NOMO-1 treated with DMSO at 0.1 percent for 48 hours (cell line): ENCODE results near the gene NFATC1.
"Not testable (repeated sequence)": the region's sequence is repeated elsewhere in the genome, so short reads cannot be mapped to it uniquely, and the experiment has no call there.

Source experiments
- DNase-seq: peaks from one replicate; lab custom pipeline; 2025; ENCODE audit not compliant: unreplicated experiment; lab: John Stamatoyannopoulos, UW

Gene NFATC1

GRCh38 chr18:79504495-79504894, 108.8 kb downstream of the NFATC1 start:
- DNase-seq = not testable (repeated sequence)

GRCh38 chr18:79505465-79505864, 109.7 kb downstream of the NFATC1 start:
- DNase-seq = not testable (repeated sequence)

GRCh38 chr18:79506191-79507075, 110.7 kb downstream of the NFATC1 start:
- DNase-seq = no peak

- no peak for DNase-seq
Observed at GRCh38 chr18:79507076-79507545, 111.4 kb downstream of the NFATC1 start.

- DNase-seq = no peak
Observed at GRCh38 chr18:79507546-79508480, 112.1 kb downstream of the NFATC1 start.

- DNase-seq = peak; percentile 17
Observed at GRCh38 chr18:79508565-79509535, 113.1 kb downstream of the NFATC1 start.

- no peak for DNase-seq
Observed at GRCh38 chr18:79509536-79509930, 113.8 kb downstream of the NFATC1 start.

- no peak for DNase-seq
Observed at GRCh38 chr18:79510046-79510685, 114.4 kb downstream of the NFATC1 start.

GRCh38 chr18:79510731-79511241, 115.1 kb downstream of the NFATC1 start:
- no peak for DNase-seq

- no peak for DNase-seq
Observed at GRCh38 chr18:79511271-79511670, 115.5 kb downstream of the NFATC1 start.

- DNase-seq = no peak
Observed at GRCh38 chr18:79511671-79512301, 116.1 kb downstream of the NFATC1 start.

- no peak for DNase-seq
Observed at GRCh38 chr18:79512461-79513380, 117.0 kb downstream of the NFATC1 start.

- no peak for DNase-seq
Observed at GRCh38 chr18:79513381-79514081, 117.8 kb downstream of the NFATC1 start.

- DNase-seq = no peak
Observed at GRCh38 chr18:79515331-79515730, 119.6 kb downstream of the NFATC1 start.

GRCh38 chr18:79515944-79516351, 120.2 kb downstream of the NFATC1 start:
- no peak for DNase-seq

GRCh38 chr18:79516441-79516931, 120.8 kb downstream of the NFATC1 start:
- no peak for DNase-seq

- no peak for DNase-seq
Observed at GRCh38 chr18:79517341-79517740, 121.6 kb downstream of the NFATC1 start.
